ENCODE results near the gene AHSP. TPM values are rescaled to one million over a fixed set of nuclear protein-coding genes. Genes with fewer than 3 reads are reported as not detected.

Gene AHSP
- total RNA-seq, 1 donor from 2014 or later, result not detected

DNA sequence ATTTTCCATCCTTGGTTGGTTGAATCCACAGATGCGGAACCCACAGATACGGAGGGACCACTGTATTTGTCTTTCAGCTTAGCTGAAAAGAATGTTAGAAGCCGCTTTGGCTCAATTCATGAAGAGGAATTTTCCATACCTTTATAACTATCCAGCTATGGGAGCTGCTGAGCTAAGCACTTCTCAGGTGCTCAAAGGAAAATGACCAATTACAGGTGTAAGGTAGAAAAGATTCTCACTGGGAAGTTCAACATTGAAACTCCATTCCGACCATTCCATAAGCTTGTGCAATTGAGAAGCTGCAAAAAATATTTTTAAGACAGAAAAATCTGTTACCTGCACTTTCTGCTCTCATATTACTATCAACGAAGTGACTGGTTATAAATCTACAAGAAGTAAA, 2.7 kb downstream of the AHSP start:
- no peak for DNase-seq (ENCODE audit: low read depth)
- TF ChIP-seq, protein P1, sequence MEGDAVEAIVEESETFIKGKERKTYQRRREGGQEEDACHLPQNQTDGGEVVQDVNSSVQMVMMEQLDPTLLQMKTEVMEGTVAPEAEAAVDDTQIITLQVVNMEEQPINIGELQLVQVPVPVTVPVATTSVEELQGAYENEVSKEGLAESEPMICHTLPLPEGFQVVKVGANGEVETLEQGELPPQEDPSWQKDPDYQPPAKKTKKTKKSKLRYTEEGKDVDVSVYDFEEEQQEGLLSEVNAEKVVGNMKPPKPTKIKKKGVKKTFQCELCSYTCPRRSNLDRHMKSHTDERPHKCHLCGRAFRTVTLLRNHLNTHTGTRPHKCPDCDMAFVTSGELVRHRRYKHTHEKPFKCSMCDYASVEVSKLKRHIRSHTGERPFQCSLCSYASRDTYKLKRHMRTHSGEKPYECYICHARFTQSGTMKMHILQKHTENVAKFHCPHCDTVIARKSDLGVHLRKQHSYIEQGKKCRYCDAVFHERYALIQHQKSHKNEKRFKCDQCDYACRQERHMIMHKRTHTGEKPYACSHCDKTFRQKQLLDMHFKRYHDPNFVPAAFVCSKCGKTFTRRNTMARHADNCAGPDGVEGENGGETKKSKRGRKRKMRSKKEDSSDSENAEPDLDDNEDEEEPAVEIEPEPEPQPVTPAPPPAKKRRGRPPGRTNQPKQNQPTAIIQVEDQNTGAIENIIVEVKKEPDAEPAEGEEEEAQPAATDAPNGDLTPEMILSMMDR (conservative IDR thresholded peaks at IDR 0.05; ENCODE audit: low read depth, low read length), result no peak

DNA sequence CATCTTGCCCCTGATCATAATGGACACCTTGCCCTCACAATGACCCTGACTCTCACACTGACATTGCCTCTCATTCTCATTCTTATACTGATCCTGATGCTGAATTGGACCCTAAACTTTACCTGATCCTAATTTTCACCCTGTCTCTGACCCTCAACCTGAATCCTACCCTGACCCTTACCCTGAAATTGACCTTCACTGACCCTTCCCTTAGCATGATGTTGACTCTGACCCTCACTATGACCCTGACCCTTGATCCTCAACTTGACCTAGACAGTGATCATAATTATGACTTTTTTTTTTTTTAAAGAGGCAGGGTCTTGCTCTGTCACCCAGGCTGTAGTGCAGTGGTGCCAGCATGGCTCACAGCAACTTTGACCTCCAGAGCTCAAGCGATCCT, 3.4 kb downstream of the AHSP start:
- TF ChIP-seq, protein P1 (conservative IDR thresholded peaks at IDR 0.05; ENCODE audit: low read depth, low read length), result no peak
- DNase-seq (ENCODE audit: low read depth), result no peak
- no peak overlapping the region for H3K4me3 ChIP-seq (ENCODE audit: low read depth, low read length)

More for the DNA sequence above, 2.7 kb downstream of the AHSP start:
- no peak overlapping the region for H3K4me3 ChIP-seq (ENCODE audit: low read depth, low read length)

DNA sequence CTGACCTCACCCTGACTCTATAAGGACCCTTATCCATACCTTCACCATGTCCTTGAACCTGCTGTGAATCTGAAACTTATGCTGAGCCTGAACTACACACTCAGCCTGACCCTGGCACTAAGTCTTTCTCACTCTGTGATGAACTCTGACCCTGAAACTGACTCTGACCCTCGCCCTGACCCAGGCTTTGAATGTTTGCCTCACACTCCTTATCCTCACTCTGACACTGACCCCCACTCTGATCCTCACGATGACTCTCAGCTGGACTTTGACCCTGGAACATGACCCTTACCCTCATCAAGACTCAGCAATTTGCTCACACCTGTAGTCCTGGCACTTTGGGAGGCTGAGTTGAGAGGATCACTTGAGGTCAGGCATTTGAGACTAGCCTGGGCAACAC, 4.4 kb downstream of the AHSP start:
- DNase-seq (ENCODE audit: low read depth), result no peak
- TF ChIP-seq, protein P1 (conservative IDR thresholded peaks at IDR 0.05; ENCODE audit: low read depth, low read length), result no peak
- no peak overlapping the region for H3K4me3 ChIP-seq (ENCODE audit: low read depth, low read length)

DNA sequence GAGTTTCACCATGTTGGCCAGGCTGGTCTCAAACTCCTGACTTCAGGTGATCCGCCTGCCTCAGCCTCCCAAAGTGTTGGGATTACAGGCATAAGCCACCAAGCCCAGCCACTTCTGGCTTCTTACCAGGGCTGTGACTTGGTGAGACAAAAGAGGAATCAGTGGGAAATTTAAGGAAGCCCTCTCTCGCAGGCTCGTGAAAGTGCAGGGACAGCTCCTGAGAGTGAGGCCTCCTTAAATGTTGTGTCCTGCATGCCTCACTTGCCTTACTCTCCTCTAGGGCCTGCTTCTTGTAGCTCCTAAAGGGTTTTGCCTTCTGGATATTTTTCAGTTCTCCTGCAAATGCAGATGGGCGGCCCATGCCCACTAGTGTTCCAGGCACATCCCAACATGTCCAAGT, 5.2 kb downstream of the AHSP start:
- TF ChIP-seq, protein P1 (conservative IDR thresholded peaks at IDR 0.05; ENCODE audit: low read depth, low read length), result no peak
- no peak overlapping the region for H3K4me3 ChIP-seq (ENCODE audit: low read depth, low read length)
- DNase-seq (ENCODE audit: low read depth), result no peak

DNA sequence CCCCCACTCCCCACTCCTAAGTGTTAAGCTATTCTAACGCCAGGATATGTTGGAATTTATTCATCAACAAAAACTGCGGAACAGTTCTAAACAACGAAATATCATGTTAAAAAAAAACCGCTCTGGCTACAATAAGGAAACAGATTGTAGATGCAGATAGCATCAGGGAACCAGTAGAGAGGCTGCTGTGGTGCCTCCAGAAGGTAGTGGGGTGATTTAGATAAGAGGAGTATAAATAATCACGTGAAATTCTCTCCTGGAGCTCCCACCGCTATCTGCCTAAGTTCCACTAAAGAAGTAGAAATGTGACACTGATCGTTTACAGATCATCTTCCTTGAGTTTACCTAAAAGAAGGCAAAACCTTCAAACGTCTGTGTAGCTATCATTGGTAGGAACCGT, 8.0 kb downstream of the AHSP start:
- no peak overlapping the region for H3K4me3 ChIP-seq (ENCODE audit: low read depth, low read length)
- DNase-seq (ENCODE audit: low read depth), result no peak
- TF ChIP-seq, protein P1 (conservative IDR thresholded peaks at IDR 0.05; ENCODE audit: low read depth, low read length), result no peak

DNA sequence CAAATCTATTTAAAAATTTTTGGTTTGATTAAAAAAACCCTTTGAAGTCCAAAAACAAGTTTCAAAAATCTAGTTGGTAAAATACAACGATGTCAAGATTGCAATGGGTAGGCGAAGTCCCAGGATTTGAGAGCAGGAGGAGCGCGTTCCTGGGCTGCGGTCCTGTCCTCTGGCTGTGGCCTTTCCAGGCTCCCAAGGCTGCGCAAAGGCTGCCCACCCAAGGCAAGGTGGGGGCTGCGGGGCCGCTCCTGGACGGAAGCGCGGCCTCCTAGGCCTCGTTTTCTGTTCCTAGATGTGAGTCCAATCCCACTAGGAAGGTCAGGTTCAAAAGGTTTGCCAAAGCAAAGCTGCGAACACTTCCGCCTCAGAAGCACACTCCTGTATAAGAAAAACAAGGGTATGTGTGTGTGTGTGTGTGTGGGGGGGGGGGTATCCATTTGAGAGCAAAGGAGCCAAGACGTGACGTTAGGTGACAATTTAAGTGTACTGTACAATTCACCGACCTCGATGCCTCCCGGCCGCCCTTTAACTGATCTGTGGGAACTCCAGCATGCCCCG, 9.2 kb downstream of the AHSP start:
- H3K4me3 ChIP-seq (ENCODE audit: low read depth, low read length), result peak overlapping the region; percentile 43
- no peak for DNase-seq (ENCODE audit: low read depth)
- TF ChIP-seq, protein P1 (conservative IDR thresholded peaks at IDR 0.05; ENCODE audit: low read depth, low read length), result no peak

Data from epithelial cell of proximal tubule (primary cell).